GM21360 (cell line): ENCODE measurements around the gene COMP.

Source experiments
- ATAC-seq: cut with Tn5 transposase; IDR thresholded peaks from one replicate; pipeline ENCODE4 v1.9.1; 2021; ENCODE audit warnings: mild to moderate bottlenecking, moderate library complexity; ENCODE audit not compliant: unreplicated experiment

COMP gene

DNA sequence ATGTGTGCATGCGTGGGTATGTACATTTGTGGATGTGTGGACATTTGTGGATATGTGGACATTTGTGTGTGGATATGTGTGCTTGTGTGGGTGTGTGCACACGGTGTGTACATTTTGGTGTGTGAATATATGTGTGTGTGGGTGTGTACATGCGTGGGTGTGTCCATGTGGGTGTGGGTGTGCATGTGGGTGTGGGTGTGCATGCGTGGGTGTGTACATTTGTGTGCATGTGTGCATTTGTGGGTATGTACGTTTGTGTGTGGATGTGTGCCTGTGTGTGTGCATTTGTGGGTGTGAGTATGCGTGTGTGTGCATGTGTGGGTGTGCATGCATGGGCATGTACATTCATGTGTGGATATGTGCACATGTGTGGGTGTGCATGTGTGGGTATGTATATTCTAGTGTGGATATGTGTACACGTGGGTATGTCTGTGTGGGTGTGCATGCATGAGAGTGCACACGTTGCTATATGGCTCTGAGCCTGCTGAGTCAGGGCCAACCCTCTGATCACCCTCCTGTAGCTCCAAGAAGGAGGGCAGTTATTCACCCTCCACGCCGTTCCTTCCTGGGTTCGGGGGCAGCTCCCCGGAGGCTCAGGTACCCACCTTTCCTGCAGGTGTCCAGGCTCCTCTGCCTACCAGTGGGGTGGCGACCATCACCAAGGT, 20.3 kb downstream of the COMP start:
- ATAC-seq: no peak

DNA sequence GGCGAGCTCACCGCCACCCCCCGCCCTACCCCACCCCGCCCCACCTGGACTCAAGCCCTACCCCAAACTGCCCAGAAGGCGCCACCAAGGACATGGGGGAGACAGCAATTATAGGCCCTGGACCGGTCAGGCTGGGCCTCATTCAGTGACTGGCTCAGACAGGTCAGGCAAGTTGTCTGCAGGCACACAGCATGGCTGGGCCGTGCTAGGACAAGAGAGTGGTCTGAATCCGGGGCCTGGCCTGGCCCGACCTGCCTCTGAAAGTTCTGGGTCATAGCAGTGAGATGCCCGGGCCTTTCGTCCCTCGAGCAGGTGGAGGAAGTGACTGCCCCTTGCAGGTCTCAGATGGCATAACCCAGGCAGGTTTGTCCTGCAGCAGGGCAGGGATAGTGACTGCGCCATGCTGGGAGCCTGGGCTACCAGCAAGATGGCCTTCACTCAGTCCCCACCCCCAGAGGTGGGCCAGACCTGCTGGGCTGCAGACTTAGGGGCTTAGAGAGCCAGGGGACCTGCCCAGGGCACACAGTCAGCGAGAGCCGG, 21.0 kb downstream of the COMP start:
- no peak for ATAC-seq

DNA sequence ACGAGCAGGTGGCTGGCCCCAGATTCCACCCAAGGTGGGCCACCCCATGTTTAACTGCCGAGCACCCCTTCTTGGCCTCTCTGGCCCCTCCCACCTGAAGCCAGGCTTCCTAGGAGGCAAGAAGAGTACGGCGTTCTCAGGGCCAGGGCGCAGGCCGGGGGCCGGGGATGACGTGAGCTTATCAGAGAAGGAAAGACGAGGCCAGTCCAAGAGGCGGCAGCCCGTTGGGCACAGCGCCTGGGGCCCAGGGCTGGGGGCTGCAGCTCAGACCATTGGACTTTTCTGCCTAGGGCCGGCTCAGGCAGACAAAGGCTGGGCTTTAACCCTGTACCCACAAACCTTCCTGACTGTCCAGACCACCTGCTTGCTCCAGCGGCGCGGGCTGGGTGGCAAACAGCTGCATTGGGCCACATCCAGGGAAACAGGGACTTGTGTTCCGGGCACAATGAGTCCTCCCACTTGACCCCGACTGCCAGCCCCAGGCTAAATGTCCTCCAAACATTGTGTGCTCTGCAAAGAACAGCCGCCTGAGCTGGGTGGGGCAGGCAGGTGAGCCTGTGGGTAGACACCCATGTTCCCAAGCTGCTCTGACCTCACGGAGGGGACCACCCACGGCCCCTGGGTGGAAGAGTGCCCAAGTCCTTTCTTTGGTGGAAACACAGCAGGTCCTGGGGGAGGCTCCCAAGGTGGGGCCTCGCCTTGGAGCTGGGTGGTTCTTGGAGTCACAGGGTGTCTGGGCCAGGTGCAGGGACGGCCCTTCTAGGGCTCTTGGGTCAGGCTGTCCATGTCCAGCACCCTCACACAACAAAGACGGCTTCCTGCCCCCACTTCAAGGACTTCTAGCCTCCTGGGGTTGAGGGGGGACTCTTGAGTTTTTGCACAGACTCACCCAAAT, 21.9 kb downstream of the COMP start:
- no peak for ATAC-seq

DNA sequence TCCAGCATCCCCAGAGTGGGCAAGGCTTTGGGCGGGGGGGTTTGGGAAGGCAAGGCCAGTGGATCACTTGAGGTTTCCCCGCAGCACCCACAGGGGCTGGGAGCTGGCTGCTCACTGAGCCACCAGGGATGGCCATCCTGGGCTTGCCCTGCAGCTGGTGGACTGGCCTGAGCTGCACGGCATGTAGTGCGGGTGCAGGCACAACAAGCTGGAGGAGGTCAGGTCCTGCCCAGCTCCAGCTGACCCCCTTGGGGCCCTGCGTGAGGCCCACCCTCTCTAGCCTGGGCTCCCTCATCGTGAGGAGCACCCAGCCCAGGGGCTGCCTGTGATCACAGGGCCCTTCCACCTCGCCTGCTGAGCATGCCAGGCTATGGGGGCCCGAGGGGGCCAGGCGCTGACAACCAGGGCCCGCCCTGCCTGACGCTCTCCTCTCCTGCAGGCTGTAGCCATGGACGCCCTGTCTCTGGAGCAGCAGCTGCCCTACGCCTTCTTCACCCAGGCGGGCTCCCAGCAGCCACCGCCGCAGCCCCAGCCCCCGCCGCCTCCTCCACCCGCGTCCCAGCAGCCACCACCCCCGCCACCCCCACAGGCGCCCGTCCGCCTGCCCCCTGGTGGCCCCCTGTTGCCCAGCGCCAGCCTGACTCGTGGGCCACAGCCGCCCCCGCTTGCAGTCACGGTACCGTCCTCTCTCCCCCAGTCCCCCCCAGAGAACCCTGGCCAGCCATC, 22.9 kb downstream of the COMP start:
- no peak for ATAC-seq

DNA sequence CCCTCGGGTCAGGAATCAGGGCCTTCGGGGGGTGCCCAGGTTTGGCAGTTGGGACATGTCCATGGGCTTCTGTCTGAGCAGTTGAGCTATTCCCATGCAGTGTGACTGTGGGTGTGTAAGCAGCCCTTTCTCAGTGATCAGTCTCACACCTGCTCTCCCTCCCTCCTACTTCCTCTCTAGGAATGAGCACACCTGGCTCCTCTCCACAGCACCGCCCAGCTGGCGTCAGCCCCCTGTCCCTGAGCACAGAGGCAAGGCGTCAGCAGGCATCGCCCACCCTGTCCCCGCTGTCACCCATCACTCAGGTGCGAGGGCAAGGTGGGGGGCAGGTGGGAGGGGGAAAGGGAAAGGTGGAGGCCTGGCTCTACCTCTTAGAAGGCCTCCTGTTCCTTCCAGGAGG, 25.9 kb downstream of the COMP start:
- ATAC-seq: no peak

DNA sequence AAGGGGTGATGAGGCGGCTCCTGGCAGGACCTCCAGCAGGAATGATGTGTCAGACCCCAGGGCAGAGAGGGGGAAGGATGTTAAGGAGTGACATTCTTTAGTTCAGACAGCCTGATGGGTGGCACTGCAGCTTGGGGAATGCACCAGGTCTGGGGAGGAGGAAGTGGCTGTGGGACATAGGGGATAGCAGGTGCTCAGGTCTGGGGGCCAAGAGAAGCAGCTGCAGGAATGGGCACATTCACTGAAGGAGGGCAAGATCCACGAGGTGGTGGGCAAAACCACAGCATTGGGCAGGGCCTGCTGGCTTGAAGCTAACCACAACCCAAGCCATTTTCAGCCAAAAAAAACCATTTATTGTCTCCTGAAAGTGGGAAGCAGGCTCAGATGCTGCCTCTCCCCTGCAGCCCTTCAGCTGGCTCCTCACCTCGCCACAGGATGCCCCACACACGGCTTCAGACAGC, 26.5 kb downstream of the COMP start:
- ATAC-seq: no peak

DNA sequence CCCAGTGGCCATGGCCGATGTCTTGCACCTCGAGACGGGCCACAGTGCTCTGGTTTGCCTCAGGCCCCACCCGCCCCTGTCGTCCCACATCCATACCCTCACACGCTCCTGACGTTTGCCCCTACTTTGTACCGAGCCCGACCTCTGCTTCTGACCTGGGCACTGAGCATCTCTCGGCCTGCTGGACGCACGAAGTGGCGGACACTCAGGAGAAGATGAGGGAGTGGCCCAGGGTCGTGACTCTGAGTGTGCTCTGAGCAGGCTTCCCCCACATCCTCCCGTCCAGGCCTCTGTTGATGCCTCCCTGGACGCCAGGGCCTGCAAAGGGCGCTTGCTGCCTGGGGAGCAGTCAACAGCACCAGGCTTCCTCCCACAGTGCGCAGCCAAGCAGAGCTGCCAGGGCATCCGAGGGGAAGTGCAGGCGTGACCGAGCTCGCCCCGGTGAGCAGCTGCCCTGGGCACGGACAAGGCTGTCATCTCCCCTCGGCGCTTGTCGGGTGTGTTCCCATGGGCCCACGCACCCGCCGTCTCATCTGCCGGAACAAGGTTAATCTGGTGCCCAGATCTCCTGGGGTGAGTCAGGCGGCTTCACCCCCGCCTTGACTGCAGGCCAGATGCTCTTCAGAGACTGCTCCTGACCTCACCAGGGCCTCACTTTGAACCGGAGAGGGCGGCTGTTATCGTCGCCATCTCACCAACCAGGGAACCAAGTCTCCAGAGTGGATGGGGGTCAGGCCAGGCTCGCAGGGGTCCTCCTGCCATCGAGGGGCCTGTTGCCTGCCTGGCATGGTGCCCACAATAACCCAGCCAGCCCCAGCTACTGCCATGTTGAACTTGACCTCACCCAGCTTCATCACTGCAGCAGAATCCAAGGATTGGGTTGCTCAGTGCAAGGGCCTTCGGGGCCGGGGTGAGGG, 27.2 kb downstream of the COMP start:
- no peak for ATAC-seq

DNA sequence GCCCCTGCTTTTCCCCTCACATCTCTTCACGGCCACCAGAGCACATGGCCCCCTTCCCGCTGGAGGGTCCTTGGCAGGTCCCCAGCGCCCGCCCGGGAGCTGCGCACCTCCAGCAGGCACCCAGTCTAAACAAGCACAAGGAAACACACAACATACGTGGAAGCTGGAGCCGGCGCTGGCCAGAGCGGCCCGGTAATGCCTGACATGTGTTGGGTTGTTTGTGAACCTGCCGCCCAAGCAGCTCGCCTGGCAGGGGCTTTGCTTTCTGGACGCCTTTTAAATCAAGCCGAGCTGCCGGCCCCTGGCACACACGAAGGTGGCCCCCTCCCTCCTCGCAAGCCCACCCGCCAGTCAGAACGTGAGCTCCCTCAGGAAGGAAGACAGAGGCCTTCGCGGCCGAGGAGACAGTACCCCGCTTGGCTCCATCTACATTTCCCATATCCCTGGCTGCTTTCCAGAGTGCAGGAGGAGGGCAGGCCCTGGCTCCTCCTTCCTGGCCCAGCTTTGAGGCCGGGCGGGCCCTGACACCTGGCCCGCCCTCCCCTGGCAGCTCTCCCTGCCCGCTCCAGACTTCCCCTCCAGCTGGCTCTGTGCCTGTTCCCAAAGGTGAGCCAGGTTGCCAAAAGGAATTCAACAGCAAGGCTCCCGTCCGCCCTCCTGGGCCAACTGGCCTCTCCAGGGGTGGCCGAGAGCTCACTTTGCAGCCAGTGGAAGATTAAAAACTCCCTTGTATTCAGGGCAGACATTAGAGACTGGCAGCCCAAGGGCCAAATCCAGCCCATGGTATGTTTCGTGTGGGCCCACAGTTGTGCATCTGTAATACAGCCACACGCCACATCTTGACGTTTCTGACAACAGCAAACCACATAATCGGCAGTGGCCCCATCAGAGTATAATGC, 28.7 kb downstream of the COMP start:
- ATAC-seq: no peak

DNA sequence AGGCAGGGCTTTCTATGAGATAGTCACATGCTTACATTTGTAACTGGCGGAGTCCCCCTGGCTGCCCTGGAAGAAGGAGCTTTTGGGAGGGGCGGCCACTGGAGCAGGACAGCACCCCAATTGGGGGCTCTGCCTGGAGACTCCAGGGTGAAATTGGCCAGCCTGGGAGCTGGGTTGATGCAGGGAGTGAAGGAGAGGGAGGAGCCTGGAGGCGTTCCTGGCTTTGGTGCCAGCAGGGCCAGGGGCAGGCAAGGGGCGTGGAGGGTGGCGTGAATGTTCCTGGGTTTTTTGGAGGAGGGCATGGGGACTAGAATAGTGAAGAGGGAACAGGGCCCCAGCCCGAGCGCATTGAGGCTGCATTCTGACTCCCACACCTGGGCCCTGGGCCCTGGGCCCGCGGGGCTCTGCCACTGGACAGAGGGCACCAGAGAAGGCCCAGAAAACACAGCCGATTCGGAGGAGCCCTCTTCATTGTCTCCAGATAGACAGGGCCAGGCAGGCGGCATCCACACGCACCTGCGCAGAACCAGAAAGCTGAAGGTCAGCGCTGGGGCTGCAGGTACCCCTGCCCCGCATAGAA, 29.5 kb downstream of the COMP start:
- ATAC-seq: no peak

DNA sequence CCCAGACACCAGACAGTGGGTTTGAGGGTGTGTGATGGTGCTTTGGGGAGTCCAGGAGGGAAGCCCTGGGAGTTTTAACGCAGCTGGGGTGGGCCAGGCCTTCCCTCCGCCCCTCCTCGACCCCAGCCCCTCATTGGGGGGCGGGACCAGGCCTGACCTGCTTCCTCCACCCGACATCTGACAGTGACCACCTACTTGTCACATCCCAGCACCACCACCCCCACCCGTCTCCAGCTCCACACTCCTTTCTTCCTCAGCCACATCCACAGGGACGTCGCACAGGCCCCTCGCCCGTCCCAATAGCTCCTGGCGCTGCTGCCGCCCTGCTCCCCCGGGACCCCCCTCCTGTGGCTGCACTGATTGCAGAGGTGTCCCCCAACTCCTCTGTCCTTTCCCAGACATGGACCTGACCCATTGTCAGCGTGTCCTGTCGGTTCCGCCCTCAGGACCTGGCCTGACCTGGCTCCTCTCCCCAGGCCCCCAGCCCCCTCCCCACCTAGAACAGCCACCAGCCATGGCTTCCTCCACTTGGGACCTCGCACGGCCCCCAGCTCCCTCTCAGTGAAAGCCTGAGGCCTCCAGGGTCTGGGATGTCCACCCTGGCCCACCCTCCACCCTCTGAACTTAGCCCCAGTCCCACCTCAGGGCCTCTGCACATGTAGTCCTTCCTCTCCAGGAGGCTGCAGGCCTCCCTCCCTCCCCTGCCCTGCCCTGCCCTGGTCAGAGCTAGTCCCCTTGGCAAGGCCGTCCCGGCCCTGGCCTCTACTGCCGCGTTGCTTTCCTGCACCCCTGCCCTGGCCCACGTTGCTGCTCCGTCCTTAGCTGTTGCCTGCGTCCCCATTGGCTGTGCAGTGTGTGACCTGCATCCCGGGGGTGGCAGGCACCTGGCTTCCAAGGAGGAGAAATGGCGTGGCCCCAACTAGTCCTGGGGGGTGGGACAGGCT, 30.4 kb downstream of the COMP start:
- ATAC-seq: no peak

DNA sequence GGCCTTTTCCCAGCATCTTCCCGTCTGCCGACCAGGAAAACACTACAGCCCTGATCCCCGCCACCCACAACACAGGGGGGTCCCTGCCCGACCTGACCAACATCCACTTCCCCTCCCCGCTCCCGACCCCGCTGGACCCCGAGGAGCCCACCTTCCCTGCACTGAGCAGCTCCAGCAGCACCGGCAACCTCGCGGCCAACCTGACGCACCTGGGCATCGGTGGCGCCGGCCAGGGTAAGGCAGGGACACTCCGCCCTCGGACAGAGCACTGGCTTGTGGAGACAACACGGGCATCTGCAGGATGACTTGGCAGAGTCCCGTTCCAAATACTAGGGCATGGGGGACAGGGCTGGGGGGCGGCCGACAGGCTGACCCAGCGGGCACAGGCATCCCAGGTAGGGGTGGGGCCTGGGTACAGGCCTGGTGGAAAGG, 31.1 kb downstream of the COMP start:
- ATAC-seq: no peak

DNA sequence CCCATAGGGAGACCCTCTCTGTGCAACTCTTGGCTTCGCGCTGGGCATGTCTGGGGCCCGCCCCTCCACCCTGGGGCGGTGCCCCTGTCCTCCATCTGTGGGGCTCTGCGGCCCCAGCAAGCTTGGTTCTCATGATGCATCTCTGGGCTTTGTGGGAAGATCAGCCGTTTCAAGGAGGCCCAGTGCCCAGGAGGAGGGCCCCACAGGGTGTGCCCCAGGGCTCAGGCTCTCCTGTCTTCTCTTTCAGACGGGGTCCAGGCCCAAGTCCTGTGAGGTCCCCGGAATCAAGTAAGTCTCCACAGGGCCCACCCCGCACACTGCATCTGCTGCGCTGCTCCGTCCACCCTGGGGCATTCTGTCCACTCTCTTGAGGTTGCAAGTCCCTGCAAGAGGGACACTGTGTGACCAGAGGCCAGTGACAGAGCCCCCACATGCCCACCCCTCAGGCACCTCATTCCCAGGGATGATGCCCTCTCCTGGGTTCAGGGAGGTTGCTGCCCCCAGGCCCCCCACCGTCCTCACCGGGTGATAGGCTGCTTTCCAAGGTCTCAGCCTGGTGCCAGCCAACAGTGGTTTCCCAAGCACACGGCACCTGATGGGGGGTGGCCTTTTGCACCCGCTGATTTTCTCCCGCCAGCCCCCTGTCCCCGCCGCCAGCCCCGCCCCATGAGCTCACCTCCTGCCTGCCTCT, 31.7 kb downstream of the COMP start:
- no peak for ATAC-seq

DNA sequence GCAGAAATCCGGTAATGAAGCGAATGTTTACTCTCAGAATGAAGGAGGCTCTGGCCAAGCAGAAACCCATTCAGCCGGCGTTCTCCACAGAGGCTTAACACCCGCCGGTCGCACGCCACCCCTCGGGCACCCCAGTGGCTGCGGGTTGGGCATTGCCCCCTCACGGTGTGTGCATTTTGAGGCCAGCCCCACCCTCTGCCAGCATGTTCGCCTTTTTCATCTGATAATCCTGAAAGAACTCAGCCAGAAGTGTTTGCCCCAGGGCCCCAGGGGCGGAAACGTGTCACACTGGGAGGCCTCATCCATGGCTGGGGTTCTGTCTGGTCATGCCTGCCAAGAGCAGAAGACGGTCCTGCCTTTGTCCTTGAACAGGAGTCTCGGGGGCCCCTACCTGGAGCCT, 34.2 kb downstream of the COMP start:
- no peak for ATAC-seq

DNA sequence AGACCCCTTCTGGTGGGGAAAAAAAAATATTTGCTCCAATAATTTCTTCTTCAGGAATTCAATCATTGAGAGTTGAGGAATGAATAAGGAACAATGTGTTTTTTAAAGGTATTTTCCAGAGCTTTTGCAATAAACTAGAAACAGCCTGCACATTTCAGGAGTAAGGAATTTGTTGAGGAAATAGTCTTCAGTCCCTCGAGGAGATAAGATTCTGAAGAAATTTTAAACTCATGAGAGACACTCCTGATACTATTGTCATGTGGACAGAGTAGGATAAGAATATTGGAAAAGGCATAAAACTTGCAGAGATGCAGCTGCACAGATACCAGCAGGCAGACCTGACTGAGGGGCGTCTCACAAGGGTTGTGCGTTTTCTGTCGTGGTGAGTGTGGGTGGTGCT, 36.6 kb downstream of the COMP start:
- ATAC-seq: no peak

DNA sequence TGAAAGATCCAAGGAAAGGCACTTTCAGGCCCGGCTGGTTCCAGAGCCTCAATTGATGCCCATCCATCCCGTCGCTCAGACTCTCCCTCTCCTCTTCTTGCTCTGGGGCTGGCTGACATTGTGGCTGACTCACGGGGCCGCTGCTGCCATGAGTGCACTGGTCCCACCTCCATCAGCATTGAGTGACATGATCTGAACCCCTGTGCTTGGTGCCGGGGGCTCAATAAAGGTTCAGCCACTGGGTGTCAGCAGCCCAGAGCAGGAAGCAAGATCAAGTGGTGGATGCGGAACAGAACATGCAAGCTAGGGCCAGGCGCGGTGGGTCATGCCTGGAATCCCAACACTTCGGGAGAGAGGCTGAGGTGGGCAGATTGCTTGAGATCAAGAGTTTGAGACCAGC, 39.5 kb downstream of the COMP start:
- no peak for ATAC-seq

DNA sequence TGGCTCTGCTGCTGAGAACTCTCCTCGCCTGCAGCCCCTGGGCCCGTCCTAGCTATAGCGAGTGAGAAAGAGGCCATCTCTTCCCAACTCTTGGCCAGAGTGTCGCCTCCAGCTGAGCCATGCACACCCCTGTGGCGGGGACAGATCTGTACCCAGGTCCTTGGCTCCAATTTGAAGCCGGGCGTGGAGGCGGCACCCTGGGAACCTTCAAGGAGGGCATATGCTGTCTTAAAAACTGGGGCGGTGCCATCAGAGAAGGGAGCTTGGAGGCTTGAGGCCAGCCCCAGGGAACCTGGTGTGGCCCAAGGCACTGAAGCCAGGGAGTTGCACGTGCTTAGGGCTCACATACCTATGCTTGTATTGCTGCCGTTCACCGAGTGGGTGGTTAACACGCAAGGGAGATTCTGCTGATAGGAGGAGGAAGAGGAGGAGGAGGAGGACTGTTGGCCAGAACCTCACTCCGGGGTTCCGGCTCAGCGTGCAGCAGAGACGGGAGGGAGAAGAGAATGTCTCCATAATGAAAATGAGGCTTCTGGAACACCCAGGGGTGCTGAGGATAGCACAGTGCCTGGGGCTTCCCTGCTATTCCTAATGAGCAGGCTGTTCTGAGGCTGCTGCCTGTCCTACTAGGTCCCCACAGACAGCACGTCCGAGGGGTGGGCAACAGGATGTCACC, 40.7 kb downstream of the COMP start:
- ATAC-seq: no peak
